ENCODE data around the gene PLEKHN1.

Gene PLEKHN1

DNA sequence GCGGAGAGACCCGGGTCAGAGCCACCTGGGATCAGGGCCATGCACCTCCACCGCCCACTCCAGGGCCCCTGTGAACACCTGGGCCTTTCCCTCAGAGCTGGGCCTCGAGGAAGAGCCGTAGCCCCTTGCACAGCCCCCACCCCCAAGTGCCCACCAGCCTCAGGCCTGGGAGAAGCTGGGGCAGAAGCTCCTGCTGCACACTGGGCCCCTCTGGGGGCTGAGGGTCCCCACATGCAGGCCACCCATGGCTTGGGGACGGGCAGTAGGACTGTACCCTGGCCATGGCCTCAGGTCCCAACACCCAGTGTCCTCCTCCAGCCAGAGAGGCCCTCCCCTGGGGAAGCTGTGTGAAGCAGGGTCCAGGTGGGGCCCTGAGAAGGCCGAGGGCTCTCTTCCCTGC lies 13.7 kb upstream of the PLEKHN1 start:
- no peak overlapping the region for H3K4me3 ChIP-seq (ENCODE audit: insufficient read depth, low read depth, low read length)
- peaks cover 44% of the 10 kb centered on the region for H3K36me3 ChIP-seq (ENCODE audit: control insufficient read depth, insufficient read depth, low read length)
- WGBS, 2 experiments, result 93 to 96% methylated on average over 7 of the region's 7 CpGs
- H3K4me1 ChIP-seq (ENCODE audit: control insufficient read depth, insufficient read depth, low read length), result no peaks in the 10 kb centered on the region
- no peaks in the 10 kb centered on the region for H3K9me3 ChIP-seq (ENCODE audit: control insufficient read depth, low read length)
- no peaks in the 10 kb centered on the region for H3K27me3 ChIP-seq (ENCODE audit: control insufficient read depth, insufficient read depth, low read length, poor library complexity, severe bottlenecking)
- no peak overlapping the region for H3K27ac ChIP-seq (ENCODE audit: insufficient read depth, low read depth, low read length, poor library complexity, severe bottlenecking)

DNA sequence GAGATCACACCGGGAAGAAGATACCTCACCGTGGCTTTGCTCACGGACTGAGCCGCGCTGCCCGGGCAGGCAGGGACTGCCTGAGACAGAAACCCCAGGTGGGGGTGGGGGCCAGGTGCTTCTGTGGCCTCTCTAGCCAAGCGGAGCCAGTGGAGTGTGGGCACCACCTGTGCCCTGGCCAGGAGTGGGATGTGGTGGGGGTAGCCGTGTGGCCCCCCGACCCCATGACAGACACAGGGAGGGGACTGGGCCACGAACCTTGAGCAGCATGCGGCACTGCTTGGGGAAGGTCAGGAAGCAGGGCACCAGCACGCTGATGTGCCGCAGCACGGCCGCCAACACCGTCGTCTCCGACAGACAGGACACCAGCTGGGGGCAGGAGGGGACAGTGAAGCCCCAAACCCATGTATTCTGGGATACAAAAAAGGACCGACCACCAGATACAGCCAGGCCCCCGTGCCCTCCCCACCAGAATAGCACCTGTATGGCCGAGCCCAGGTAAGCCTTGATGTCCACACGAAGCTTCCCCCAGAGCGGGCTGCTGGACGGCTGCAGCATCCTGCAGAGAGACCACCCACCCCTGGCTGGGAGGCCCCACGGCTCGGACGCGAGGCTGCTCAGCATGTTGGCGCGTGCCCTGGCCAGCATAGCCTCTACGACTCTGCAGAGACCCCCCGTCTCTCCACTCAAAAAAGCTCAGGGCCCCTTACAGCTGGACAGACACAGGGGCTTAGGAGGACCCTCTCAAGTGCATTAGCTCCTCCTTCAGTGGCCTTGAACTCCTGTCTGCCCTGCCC lies 12.6 kb upstream of the PLEKHN1 start:
- Histone ChIP-seq H3K4me1 (ENCODE audit: control insufficient read depth, insufficient read depth, low read length) (no peaks in the 10 kb centered on the region), H3K9me3 (ENCODE audit: control insufficient read depth, low read length) (no peaks in the 10 kb centered on the region), H3K36me3 (ENCODE audit: control insufficient read depth, insufficient read depth, low read length) (peaks cover 44% of the 10 kb centered on the region), H3K4me3 (ENCODE audit: insufficient read depth, low read depth, low read length) (no peak overlapping the region), H3K27ac (ENCODE audit: insufficient read depth, low read depth, low read length, poor library complexity, severe bottlenecking) (no peak overlapping the region), H3K27me3 (ENCODE audit: control insufficient read depth, insufficient read depth, low read length, poor library complexity, severe bottlenecking) (no peaks in the 10 kb centered on the region)
- 92% methylated on average over 32 of the region's 32 CpGs for WGBS, 2 experiments

DNA sequence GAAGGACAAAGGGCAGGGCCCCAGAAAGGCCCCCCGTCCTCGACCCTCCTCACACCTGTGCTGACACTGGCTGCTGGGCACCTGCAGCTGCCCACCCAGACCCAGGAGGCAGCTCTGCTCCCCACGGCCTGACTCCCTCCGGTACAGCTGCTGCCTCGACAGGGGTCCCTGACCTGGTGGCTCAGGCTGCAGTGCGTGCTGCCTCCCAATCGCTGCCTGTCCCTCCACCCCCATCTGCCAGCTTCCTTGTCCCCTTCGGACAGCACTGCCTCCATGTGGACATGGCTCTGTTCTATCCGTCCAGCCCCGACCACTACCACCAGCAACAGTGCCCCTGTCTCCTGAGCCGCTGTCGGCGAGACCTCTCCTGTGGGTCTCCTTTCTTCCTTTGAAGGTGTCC lies 11.4 kb upstream of the PLEKHN1 start:
- 93 to 94% methylated on average over 13 of the region's 13 CpGs for WGBS, 2 experiments
- Histone ChIP-seq H3K27ac (ENCODE audit: insufficient read depth, low read depth, low read length, poor library complexity, severe bottlenecking) (no peak overlapping the region), H3K4me3 (ENCODE audit: insufficient read depth, low read depth, low read length) (no peak overlapping the region), H3K36me3 (ENCODE audit: control insufficient read depth, insufficient read depth, low read length) (peaks cover 39% of the 10 kb centered on the region), H3K27me3 (ENCODE audit: control insufficient read depth, insufficient read depth, low read length, poor library complexity, severe bottlenecking) (peaks cover 8% of the 10 kb centered on the region), H3K9me3 (ENCODE audit: control insufficient read depth, low read length) (no peaks in the 10 kb centered on the region), H3K4me1 (ENCODE audit: control insufficient read depth, insufficient read depth, low read length) (no peaks in the 10 kb centered on the region)

DNA sequence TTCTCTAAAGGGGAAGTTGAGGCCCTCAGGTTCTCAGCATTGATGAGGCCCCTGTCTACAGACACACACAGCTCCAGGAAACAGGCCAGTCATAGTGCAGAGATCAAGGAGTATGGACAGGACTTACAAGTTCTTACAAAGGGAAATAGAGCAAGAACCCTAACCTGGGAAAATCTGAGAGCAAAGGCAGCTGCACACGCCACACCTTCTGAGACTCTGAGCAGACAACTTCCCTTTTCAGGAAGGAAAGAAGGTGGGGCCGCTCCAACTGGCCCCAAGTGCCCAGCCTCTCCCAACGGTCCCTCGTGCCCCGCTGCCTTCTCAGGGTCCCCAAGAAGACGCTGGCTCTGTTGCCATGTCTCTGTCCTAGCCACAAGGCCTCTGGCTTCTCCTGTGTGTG lies 10.8 kb upstream of the PLEKHN1 start:
- Histone ChIP-seq H3K36me3 (ENCODE audit: control insufficient read depth, insufficient read depth, low read length) (peaks cover 34% of the 10 kb centered on the region), H3K27me3 (ENCODE audit: control insufficient read depth, insufficient read depth, low read length, poor library complexity, severe bottlenecking) (peaks cover 13% of the 10 kb centered on the region), H3K9me3 (ENCODE audit: control insufficient read depth, low read length) (no peaks in the 10 kb centered on the region), H3K4me3 (ENCODE audit: insufficient read depth, low read depth, low read length) (no peak overlapping the region), H3K27ac (ENCODE audit: insufficient read depth, low read depth, low read length, poor library complexity, severe bottlenecking) (no peak overlapping the region), H3K4me1 (ENCODE audit: control insufficient read depth, insufficient read depth, low read length) (no peaks in the 10 kb centered on the region)
- WGBS, 2 experiments, result 94 to 96% methylated on average over 6 of the region's 6 CpGs

DNA sequence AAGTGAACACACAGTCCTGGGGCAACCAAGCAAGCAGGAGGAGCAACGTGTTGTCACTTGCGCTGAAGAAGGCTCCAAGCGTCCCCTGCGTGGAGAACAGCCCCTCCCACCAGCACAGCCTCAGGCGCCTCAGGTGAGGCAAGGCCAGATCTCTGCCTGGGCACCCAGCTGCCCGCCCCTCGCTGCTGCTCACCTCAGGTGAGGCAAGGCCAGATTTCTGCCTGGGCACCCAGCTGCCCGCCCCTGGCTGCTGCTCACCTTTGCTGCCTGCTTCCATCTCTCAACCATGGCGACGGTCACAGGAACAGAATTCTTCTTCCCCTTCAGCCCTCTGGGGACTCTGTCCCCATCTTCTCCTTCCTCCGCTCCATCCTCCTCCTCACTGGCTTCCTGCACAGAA lies 9.6 kb upstream of the PLEKHN1 start:
- peaks cover 30% of the 10 kb centered on the region for H3K36me3 ChIP-seq (ENCODE audit: control insufficient read depth, insufficient read depth, low read length)

DNA sequence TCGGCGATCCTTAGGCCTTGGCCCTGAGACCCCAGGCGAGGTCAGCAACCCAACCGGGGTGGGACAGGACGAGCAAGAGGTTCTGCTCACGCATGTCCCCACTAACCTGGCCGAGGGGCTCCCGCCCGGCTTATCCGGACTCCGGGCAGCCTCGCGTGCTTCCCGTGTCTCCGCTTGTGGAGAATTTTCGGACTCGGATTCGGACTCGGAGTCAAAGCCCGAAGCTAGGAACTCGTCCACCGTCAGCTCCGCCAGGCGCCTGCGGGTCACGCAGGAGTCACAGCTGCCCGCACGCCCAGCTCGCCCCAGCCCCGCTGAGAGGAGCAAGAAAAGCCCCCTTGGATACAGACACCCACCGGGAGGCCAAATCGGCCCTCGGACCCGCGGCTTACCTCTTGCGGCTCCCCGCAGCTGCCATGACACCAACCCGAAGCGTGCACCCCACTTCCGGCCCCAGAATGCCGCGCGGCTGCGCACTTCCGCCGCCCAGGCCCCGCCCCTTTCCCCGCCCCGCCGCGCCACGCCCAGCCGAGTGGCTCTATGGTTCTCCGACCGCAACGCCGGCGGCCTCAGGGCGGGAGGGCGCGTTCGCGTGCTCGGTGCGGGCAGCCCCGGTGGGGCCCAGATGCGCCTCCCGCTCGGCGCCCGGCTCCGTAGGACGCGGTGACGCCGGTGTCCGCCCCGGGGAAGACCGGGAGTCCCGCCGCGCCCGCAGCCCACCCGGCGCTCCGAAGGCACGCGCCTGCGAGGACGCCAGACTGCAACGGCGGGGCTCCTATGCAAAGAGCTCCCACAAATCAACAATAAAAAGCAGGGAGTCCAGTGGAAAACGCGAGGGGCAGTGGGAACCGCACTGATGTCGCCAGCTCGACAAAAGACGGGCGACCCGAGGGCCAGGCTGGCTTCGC lies 7.2 kb upstream of the PLEKHN1 start, which contains the start of gene NOC2L:
Gene NOC2L (minus strand): TSS at position 434 of the 908 bp plus-strand sequence. CDS start 16 bp downstream, at position 418.
- 6 to 7% methylated on average over 101 of the region's 101 CpGs for WGBS, 2 experiments
- H3K4me1 ChIP-seq (ENCODE audit: control insufficient read depth, insufficient read depth, low read length), result no peaks in the 10 kb centered on the region
- peaks cover 23% of the 10 kb centered on the region for H3K27me3 ChIP-seq (ENCODE audit: control insufficient read depth, insufficient read depth, low read length, poor library complexity, severe bottlenecking)
- no peak within 1 kb of the TSS for H3K27ac ChIP-seq (ENCODE audit: insufficient read depth, low read depth, low read length, poor library complexity, severe bottlenecking)
- H3K4me3 ChIP-seq (ENCODE audit: insufficient read depth, low read depth, low read length), result peak within 1 kb of the TSS; percentile 100
- H3K9me3 ChIP-seq (ENCODE audit: control insufficient read depth, low read length), result no peaks in the 10 kb centered on the region
- peaks cover 25% of the 10 kb centered on the region for H3K36me3 ChIP-seq (ENCODE audit: control insufficient read depth, insufficient read depth, low read length)

More for the DNA sequence above, 9.6 kb upstream of the PLEKHN1 start:
- no peaks in the 10 kb centered on the region for H3K9me3 ChIP-seq (ENCODE audit: control insufficient read depth, low read length)
- H3K27me3 ChIP-seq (ENCODE audit: control insufficient read depth, insufficient read depth, low read length, poor library complexity, severe bottlenecking), result peaks cover 22% of the 10 kb centered on the region
- H3K4me1 ChIP-seq (ENCODE audit: control insufficient read depth, insufficient read depth, low read length), result no peaks in the 10 kb centered on the region
- no peak overlapping the region for H3K27ac ChIP-seq (ENCODE audit: insufficient read depth, low read depth, low read length, poor library complexity, severe bottlenecking)
- H3K4me3 ChIP-seq (ENCODE audit: insufficient read depth, low read depth, low read length), result no peak overlapping the region
- WGBS, 2 experiments, result 93 to 95% methylated on average over 11 of the region's 11 CpGs

DNA sequence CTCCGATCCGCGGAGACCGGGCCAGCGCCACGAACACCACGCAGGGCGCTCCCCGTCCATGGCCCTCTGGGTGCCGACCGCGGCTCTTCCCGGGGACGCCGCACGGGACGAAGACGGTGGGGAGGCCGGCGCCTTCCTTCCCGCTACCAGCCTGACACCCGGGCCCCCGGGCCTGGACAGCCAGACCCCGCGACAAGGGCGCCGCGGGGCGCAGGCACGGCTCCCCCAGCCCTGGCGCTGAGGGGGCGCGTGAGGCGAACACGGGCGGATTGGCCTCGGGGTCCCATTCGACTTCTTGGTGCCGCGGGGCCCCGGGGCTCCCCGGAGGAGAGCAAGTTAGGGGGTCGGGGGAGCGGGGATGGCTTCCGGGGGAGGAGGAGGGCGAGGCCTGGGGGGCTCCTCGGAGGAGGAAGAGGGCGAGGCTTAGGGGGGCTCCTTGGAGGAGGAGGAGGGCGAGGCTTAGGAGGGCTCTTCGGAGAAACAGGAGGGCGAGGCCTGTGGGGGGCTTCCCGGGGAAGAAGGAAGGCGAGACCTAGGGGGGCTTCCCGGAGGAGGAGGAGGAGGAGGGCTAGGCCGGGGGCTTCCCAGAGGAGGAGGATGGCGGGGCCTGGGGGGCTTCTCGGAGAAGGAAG lies 6.4 kb upstream of the PLEKHN1 start:
- 44 to 45% methylated on average over 57 of the region's 57 CpGs for WGBS, 2 experiments
- Histone ChIP-seq H3K4me3 (ENCODE audit: insufficient read depth, low read depth, low read length) (peak overlapping the region; percentile 66), H3K36me3 (ENCODE audit: control insufficient read depth, insufficient read depth, low read length) (peaks cover 17% of the 10 kb centered on the region), H3K4me1 (ENCODE audit: control insufficient read depth, insufficient read depth, low read length) (no peaks in the 10 kb centered on the region), H3K27me3 (ENCODE audit: control insufficient read depth, insufficient read depth, low read length, poor library complexity, severe bottlenecking) (peaks cover 23% of the 10 kb centered on the region), H3K9me3 (ENCODE audit: control insufficient read depth, low read length) (no peaks in the 10 kb centered on the region), H3K27ac (ENCODE audit: insufficient read depth, low read depth, low read length, poor library complexity, severe bottlenecking) (no peak overlapping the region)

DNA sequence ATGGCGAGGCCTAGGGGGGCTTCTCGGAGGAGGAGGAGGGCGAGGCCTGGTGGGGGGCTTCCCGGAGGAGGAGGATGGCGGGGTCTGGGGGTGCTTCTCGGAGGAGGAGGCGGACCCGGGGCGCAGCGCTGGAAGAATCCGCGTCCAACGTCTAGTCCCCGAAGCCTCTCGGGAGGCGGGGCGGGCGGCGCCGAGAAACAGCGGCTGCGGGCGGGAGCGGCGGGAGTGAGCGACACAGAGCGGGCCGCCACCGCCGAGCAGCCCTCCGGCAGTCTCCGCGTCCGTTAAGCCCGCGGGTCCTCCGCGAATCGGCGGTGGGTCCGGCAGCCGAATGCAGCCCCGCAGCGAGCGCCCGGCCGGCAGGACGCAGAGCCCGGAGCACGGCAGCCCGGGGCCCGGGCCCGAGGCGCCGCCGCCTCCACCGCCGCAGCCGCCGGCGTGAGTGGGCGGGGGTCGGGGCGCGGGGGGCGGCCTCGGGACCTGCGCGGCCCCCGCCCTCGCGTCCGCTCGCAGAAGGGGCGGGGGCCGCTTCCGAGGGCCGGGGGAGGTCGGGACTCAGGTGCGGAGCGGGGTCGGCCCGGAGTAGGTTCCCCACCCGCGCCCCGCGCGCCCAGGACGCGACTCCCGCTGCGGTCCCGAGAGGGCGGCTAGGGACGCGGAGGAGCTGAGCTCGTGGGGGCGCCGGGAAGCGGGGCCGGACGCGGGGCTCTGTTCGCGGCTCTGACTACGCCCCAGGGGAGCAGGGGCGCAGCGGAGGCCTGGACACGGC lies 5.7 kb upstream of the PLEKHN1 start, which contains the start of gene KLHL17:
Gene KLHL17 (plus strand): TSS at position 222 of the 769 bp plus-strand sequence. CDS start 110 bp downstream, at position 332.
- Histone ChIP-seq H3K4me1 (ENCODE audit: control insufficient read depth, insufficient read depth, low read length) (no peaks in the 10 kb centered on the region), H3K9me3 (ENCODE audit: control insufficient read depth, low read length) (no peaks in the 10 kb centered on the region), H3K27me3 (ENCODE audit: control insufficient read depth, insufficient read depth, low read length, poor library complexity, severe bottlenecking) (peaks cover 28% of the 10 kb centered on the region), H3K27ac (ENCODE audit: insufficient read depth, low read depth, low read length, poor library complexity, severe bottlenecking) (no peak within 1 kb of the TSS), H3K4me3 (ENCODE audit: insufficient read depth, low read depth, low read length) (peak within 1 kb of the TSS; percentile 100), H3K36me3 (ENCODE audit: control insufficient read depth, insufficient read depth, low read length) (peaks cover 10% of the 10 kb centered on the region)
- WGBS, 2 experiments, result 1% methylated on average over 109 of the region's 109 CpGs

DNA sequence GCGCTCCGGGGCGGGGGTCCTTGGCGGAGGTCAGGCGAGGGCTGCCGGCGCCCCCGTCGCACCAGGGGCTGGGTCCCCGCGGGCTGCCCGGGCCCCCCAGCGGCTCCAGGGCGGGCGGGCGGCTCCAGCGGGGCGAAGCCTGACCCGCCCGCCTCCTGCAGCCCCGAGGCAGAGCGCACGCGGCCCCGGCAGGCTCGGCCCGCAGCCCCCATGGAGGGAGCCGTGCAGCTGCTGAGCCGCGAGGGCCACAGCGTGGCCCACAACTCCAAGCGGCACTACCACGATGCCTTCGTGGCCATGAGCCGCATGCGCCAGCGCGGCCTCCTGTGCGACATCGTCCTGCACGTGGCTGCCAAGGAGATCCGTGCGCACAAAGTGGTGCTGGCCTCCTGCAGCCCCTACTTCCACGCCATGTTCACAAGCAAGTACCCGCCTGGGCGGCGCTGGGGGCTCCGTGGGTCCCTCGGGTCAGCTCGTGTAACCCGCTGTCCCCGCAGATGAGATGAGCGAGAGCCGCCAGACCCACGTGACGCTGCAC lies 5.1 kb upstream of the PLEKHN1 start:
- Histone ChIP-seq H3K36me3 (ENCODE audit: control insufficient read depth, insufficient read depth, low read length) (peaks cover 5% of the 10 kb centered on the region), H3K4me1 (ENCODE audit: control insufficient read depth, insufficient read depth, low read length) (peaks cover 1% of the 10 kb centered on the region), H3K27me3 (ENCODE audit: control insufficient read depth, insufficient read depth, low read length, poor library complexity, severe bottlenecking) (peaks cover 35% of the 10 kb centered on the region), H3K4me3 (ENCODE audit: insufficient read depth, low read depth, low read length) (peak overlapping the region; percentile 66), H3K27ac (ENCODE audit: insufficient read depth, low read depth, low read length, poor library complexity, severe bottlenecking) (no peak overlapping the region), H3K9me3 (ENCODE audit: control insufficient read depth, low read length) (no peaks in the 10 kb centered on the region)
- WGBS, 2 experiments, result 33% methylated on average over 56 of the region's 56 CpGs
